ENCODE results near the gene RITA1. TPM values are rescaled to one million over a fixed set of nuclear protein-coding genes. Genes with fewer than 3 reads are reported as not detected.

The RITA1 gene
- total and polyA plus RNA-seq, 2 experiments from 2014 or later, result 20.0 to 40.4 TPM

DNA sequence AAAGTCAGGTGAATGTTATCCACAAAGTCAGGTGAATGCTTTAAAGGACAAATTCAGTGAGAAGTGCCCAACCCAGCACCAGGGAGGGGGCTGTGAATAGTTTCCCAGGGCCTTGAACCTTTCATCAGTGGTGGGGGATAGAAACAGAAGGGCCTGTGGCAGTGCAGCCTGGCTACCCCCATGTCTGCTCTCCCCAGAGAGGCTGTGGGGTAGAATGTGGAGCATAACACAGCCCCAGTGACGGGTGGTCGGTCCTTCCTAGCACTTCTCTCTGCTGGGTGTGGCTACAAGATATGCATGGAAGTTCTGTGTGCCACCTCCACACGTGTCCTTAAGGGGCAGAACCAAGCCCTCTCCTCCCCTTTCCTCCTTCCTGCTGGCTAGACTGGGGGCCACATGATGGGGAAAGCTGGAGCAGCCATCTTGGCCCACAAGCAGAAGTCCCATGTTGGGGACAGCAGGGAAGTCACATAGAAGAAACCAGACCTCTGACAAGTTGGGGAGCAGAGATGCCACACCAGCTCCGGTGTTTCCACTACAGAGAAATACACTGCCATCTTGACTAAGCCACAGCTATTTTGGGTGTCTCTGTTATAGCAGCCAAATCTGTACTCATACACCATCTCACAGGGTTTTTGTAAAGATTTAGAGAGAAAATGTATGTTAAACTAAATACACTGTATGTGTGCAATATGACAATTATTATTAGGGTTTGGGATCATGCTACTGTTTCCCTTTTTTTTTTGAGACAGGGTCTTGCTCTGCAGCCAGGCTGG lies 17.0 kb downstream of the RITA1 start:
- H3K4me1 ChIP-seq (ENCODE audit: insufficient read depth), result no peaks in the 10 kb centered on the region; the same call in 1 of the 2 replicates
- no peaks in the 10 kb centered on the region for H4K20me1 ChIP-seq (replicated peaks; ENCODE audit: insufficient read depth)
- H3K4me3 ChIP-seq, result no peak overlapping the region
- no peak for DNase-seq (ENCODE audit: low spot score)
- peaks cover 6% of the 10 kb centered on the region for H3K36me3 Mint-ChIP-seq (ENCODE audit: low read depth)
- no peaks in the 10 kb centered on the region for H3F3A ChIP-seq (replicated peaks; ENCODE audit: low read depth)
- H3K27me3 Mint-ChIP-seq (ENCODE audit: insufficient read depth, low read depth, poor library complexity), result peaks cover 2% of the 10 kb centered on the region
- ATAC-seq, result no peak
- H3K36me3 ChIP-seq (ENCODE audit: insufficient read depth), result no peaks in the 10 kb centered on the region
- H3K9me2 ChIP-seq (ENCODE audit: insufficient read depth), result no peaks in the 10 kb centered on the region
- TF ChIP-seq CREB1 (CRISPR knock-in tag; IDR thresholded peaks at IDR 0.05; ENCODE audit: low read depth) (no peak), EZH2phosphoT487 (IDR thresholded peaks at IDR 0.05; ENCODE audit: unreplicated experiment) (no peak), JUNB (IDR thresholded peaks at IDR 0.05; ENCODE audit: unreplicated experiment) (no peak), EZH2 (IDR thresholded peaks at IDR 0.05; ENCODE audit: low read depth, unreplicated experiment) (no peak), ZNF114 (CRISPR knock-in tag; IDR thresholded peaks at IDR 0.05) (no peak), NANOG (IDR thresholded peaks at IDR 0.05; ENCODE audit: borderline replicate concordance) (no peak), ZNF331 (CRISPR knock-in tag; IDR thresholded peaks at IDR 0.05; ENCODE audit: low read depth) (no peak), STAT1 (IDR thresholded peaks at IDR 0.05; ENCODE audit: unreplicated experiment) (no peak), POLR2AphosphoS5 (IDR thresholded peaks at IDR 0.05; ENCODE audit: low read depth) (no peak)
- TF ChIP-seq, protein P1, sequence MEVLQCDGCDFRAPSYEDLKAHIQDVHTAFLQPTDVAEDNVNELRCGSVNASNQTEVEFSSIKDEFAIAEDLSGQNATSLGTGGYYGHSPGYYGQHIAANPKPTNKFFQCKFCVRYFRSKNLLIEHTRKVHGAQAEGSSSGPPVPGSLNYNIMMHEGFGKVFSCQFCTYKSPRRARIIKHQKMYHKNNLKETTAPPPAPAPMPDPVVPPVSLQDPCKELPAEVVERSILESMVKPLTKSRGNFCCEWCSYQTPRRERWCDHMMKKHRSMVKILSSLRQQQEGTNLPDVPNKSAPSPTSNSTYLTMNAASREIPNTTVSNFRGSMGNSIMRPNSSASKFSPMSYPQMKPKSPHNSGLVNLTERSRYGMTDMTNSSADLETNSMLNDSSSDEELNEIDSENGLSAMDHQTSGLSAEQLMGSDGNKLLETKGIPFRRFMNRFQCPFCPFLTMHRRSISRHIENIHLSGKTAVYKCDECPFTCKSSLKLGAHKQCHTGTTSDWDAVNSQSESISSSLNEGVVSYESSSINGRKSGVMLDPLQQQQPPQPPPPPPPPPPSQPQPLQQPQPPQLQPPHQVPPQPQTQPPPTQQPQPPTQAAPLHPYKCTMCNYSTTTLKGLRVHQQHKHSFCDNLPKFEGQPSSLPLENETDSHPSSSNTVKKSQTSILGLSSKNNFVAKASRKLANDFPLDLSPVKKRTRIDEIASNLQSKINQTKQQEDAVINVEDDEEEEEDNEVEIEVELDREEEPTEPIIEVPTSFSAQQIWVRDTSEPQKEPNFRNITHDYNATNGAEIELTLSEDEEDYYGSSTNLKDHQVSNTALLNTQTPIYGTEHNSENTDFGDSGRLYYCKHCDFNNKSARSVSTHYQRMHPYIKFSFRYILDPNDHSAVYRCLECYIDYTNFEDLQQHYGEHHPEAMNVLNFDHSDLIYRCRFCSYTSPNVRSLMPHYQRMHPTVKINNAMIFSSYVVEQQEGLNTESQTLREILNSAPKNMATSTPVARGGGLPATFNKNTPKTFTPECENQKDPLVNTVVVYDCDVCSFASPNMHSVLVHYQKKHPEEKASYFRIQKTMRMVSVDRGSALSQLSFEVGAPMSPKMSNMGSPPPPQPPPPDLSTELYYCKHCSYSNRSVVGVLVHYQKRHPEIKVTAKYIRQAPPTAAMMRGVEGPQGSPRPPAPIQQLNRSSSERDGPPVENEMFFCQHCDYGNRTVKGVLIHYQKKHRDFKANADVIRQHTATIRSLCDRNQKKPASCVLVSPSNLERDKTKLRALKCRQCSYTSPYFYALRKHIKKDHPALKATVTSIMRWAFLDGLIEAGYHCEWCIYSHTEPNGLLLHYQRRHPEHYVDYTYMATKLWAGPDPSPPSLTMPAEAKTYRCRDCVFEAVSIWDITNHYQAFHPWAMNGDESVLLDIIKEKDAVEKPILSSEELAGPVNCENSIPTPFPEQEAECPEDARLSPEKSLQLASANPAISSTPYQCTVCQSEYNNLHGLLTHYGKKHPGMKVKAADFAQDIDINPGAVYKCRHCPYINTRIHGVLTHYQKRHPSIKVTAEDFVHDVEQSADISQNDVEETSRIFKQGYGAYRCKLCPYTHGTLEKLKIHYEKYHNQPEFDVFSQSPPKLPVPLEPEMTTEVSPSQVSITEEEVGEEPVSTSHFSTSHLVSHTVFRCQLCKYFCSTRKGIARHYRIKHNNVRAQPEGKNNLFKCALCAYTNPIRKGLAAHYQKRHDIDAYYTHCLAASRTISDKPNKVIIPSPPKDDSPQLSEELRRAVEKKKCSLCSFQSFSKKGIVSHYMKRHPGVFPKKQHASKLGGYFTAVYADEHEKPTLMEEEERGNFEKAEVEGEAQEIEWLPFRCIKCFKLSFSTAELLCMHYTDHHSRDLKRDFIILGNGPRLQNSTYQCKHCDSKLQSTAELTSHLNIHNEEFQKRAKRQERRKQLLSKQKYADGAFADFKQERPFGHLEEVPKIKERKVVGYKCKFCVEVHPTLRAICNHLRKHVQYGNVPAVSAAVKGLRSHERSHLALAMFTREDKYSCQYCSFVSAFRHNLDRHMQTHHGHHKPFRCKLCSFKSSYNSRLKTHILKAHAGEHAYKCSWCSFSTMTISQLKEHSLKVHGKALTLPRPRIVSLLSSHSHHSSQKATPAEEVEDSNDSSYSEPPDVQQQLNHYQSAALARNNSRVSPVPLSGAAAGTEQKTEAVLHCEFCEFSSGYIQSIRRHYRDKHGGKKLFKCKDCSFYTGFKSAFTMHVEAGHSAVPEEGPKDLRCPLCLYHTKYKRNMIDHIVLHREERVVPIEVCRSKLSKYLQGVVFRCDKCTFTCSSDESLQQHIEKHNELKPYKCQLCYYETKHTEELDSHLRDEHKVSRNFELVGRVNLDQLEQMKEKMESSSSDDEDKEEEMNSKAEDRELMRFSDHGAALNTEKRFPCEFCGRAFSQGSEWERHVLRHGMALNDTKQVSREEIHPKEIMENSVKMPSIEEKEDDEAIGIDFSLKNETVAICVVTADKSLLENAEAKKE (CRISPR knock-in tag; IDR thresholded peaks at IDR 0.05), result no peak
- TF ChIP-seq, protein P2, sequence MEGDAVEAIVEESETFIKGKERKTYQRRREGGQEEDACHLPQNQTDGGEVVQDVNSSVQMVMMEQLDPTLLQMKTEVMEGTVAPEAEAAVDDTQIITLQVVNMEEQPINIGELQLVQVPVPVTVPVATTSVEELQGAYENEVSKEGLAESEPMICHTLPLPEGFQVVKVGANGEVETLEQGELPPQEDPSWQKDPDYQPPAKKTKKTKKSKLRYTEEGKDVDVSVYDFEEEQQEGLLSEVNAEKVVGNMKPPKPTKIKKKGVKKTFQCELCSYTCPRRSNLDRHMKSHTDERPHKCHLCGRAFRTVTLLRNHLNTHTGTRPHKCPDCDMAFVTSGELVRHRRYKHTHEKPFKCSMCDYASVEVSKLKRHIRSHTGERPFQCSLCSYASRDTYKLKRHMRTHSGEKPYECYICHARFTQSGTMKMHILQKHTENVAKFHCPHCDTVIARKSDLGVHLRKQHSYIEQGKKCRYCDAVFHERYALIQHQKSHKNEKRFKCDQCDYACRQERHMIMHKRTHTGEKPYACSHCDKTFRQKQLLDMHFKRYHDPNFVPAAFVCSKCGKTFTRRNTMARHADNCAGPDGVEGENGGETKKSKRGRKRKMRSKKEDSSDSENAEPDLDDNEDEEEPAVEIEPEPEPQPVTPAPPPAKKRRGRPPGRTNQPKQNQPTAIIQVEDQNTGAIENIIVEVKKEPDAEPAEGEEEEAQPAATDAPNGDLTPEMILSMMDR (conservative IDR thresholded peaks at IDR 0.05; ENCODE audit: low read depth in 2 of 2), result no peak
- TF ChIP-seq, protein P3, sequence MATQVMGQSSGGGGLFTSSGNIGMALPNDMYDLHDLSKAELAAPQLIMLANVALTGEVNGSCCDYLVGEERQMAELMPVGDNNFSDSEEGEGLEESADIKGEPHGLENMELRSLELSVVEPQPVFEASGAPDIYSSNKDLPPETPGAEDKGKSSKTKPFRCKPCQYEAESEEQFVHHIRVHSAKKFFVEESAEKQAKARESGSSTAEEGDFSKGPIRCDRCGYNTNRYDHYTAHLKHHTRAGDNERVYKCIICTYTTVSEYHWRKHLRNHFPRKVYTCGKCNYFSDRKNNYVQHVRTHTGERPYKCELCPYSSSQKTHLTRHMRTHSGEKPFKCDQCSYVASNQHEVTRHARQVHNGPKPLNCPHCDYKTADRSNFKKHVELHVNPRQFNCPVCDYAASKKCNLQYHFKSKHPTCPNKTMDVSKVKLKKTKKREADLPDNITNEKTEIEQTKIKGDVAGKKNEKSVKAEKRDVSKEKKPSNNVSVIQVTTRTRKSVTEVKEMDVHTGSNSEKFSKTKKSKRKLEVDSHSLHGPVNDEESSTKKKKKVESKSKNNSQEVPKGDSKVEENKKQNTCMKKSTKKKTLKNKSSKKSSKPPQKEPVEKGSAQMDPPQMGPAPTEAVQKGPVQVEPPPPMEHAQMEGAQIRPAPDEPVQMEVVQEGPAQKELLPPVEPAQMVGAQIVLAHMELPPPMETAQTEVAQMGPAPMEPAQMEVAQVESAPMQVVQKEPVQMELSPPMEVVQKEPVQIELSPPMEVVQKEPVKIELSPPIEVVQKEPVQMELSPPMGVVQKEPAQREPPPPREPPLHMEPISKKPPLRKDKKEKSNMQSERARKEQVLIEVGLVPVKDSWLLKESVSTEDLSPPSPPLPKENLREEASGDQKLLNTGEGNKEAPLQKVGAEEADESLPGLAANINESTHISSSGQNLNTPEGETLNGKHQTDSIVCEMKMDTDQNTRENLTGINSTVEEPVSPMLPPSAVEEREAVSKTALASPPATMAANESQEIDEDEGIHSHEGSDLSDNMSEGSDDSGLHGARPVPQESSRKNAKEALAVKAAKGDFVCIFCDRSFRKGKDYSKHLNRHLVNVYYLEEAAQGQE (IDR thresholded peaks at IDR 0.05; ENCODE audit: unreplicated experiment), result no peak
- TF ChIP-seq, protein P4, sequence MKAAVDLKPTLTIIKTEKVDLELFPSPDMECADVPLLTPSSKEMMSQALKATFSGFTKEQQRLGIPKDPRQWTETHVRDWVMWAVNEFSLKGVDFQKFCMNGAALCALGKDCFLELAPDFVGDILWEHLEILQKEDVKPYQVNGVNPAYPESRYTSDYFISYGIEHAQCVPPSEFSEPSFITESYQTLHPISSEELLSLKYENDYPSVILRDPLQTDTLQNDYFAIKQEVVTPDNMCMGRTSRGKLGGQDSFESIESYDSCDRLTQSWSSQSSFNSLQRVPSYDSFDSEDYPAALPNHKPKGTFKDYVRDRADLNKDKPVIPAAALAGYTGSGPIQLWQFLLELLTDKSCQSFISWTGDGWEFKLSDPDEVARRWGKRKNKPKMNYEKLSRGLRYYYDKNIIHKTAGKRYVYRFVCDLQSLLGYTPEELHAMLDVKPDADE (IDR thresholded peaks at IDR 0.05), result no peak
- peaks cover 6% of the 10 kb centered on the region; the same call in 2 of the 3 replicates for H3K9me3 Mint-ChIP-seq
- H3K27ac ChIP-seq (ENCODE audit: low read depth), result no peak overlapping the region
- H3K79me2 ChIP-seq (replicated peaks; ENCODE audit: insufficient read depth), result no peaks in the 10 kb centered on the region
- no peaks in the 10 kb centered on the region for H3K27me3 ChIP-seq (ENCODE audit: insufficient read depth)
- no peak overlapping the region for H3K4me3 Mint-ChIP-seq
- H3K4me1 Mint-ChIP-seq, result no peaks in the 10 kb centered on the region; the same call in 2 of the 3 replicates
- H2AFZ ChIP-seq, result no peak overlapping the region
- H3K27ac Mint-ChIP-seq, result no peak overlapping the region
- H3K4me2 ChIP-seq, result no peak overlapping the region
